Gastroesophageal sphincter (tissue), 3 donors: ENCODE data around the gene LRRC45.

Source experiments
- CTCF ChIP-seq, 4 experiments: fragments of 200-600 bp in 2 of 4; fragments of 450-650 bp in 2 of 4; sonication (generic) in 1 of 4; IDR thresholded peaks; one replicate each; pipeline ENCODE4 v1.5.1; 2017 to 2019; ENCODE audit warnings: antibody characterized with exemption in 4 of 4, mild to moderate bottlenecking in 2 of 4, moderate library complexity in 2 of 4
- EP300 ChIP-seq: sonication (generic); formaldehyde crosslinking; IDR thresholded peaks from one replicate; pipeline ENCODE4 v1.6.1; 2017; ENCODE audit warnings: antibody characterized with exemption, mild to moderate bottlenecking

- TF ChIP-seq EP300 (no peak), CTCF (IDR thresholded peaks at IDR 0.05) (no peak)
Measured at GRCh38 chr17:82013772-82014321, 9.3 kb upstream of the LRRC45 start.
